GM12872 (cell line): ENCODE measurements around the gene RASD2.

Experiments used
- CTCF ChIP-seq: IDR thresholded peaks from 3 replicates; pipeline ENCODE4 v1.5.1; 2011; ENCODE audit warnings: low read depth, mild to moderate bottlenecking, low read length, moderate library complexity; ENCODE audit not compliant: insufficient read depth

RASD2 gene

GRCh38 chr22:35592418-35592967 lies 51.9 kb downstream of the RASD2 start:
- no peak for TF ChIP-seq CTCF

GRCh38 chr22:35593071-35593890 lies 52.6 kb downstream of the RASD2 start:
- TF ChIP-seq CTCF = no peak

- no peak for TF ChIP-seq CTCF
Observed at GRCh38 chr22:35593891-35594470, 53.4 kb downstream of the RASD2 start.

GRCh38 chr22:35594686-35595085 lies 54.1 kb downstream of the RASD2 start:
- no peak for TF ChIP-seq CTCF

- TF ChIP-seq CTCF = no peak
Observed at GRCh38 chr22:35596821-35597220, 56.2 kb downstream of the RASD2 start.

- no peak for TF ChIP-seq CTCF
Observed at GRCh38 chr22:35597692-35598395, 57.2 kb downstream of the RASD2 start.

- no peak for TF ChIP-seq CTCF
Observed at GRCh38 chr22:35598396-35598710, 57.7 kb downstream of the RASD2 start.
